Fibroblast of gingiva (primary cell): ENCODE results near the gene GATA5.

Experiments
- DNase-seq: peaks from one replicate; pipeline ENCODE4 v3.0.0-alpha.2; 2011; ENCODE audit warnings: low read depth

The GATA5 gene

DNA sequence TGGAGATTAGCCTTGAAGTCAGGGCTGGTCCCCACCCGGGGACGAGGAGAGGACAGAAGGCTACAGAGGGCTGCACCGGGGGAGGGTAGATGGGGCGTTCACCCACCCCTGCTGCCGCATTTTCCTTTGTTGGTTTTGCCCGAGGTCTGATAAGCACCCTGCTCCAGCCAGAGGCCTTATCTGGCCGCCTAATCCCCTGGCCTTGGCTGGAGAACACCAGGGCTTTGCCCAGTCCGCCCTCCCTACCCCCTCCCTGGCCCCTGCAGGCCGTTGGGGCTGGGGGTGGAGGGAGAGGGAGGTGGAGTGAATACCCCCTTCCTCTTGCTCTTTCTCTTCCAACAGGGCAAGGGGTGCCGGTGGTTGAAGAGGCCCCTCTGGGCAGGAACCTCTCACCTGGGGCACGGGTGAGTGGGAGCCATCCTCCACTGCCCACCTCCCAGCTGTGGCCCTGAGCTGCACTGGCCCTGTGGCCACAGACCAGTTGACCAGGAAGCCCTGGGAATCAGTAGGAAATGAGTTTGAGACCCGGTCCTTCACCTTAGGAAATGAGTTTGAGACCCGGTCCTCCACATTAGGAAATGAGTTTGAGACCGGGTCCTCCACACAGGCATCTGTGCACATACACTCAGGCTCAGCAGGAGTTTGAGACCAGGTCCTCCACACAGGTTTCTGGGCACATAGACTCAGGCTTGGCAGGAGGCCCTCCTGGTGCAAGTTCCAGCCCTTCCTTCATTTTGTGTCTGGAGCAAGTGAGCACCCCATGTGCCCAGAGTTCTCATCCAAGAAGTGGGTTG is 12.0 kb upstream of the GATA5 start:
- no peak for DNase-seq

DNA sequence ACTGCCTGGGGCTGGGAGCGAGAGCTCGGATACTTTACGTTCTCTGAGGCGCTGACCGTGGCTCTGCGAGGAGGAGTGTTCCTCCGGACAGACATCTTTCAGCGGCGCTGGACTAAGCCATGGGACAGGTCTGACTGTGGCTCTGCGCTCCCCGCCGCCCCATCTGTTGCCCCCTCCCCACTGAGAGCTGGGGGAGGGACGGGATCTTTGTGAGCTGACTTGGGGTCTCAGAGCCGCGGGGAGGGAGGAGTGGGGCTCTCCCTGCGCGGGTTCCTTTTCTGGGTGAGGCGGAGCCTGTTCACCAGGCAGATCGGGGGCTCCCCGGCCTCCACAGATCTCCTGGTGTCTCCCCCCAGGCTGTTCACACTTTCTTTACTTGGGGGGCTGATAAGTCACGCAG is 11.3 kb upstream of the GATA5 start:
- DNase-seq: no peak

DNA sequence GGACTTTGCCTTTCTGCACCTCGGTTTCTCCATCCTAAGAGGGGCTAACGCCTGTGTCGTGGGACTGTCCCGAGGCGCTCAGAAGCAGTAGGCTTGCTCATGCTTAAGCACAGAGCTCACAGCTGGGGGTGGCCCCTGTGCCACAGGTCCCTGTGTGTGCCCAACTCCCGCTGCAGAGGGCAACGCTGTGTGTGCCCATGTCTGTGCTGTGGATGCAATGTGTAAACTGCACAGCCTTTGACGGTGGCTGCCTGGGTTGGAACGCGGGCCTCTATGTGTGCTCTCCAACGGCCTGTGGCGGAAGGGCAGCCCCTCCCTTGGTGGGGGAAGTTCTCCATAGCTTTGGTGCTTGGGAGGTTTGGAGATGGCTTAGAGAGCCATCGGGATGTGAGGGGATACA is 10.7 kb upstream of the GATA5 start:
- DNase-seq: no peak

DNA sequence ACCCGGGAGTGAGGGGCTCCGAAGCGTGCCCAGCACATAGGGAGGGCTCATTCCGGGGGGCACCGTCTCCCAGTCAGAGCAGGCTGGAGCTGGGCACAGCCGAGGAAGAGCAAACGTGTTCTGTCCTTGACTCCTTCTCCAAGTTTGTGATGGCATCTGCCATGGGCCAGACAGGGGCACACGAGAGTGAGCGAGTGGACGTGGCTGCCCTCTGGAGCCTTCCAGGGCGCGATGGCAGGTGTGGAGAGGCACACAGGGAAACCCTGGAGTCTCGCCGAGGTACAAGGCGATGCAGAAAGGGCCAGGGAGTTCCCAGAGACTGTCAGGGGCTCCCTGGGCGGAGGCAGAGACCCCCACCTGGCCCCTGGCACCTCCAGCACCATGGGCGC is 9.9 kb upstream of the GATA5 start:
- no peak for DNase-seq

DNA sequence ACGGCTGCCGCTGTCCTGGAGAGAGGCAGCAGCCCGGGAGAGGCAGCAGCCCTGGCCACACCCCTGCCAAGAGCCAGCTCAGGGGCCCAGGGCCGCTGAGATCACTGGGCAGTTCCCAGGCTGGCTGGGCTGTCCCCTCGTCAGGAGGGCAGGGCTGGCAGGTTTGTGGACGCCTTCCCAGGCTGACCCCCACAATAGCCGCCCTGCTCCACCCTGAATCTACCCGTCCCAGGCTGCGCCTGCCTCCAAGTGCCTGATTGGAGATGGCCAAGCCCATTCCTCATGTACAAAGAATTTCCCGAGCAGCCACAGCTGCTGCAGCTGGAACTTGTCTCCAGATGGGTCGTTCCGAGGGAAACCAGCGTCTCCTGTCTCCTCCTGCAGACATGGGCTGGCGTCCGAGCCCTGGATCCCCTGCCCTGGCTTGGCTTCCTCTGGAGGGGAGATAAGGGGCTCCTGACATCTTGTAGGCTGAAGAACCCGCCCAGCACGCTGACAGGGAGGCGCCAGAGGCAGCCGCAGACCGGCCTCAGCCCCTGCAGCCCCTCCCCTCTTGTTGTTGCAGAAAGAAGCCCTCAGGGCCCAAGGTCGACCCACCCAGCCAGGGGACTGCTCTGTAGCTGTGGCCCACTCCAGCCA is 9.4 kb upstream of the GATA5 start:
- DNase-seq: no peak

DNA sequence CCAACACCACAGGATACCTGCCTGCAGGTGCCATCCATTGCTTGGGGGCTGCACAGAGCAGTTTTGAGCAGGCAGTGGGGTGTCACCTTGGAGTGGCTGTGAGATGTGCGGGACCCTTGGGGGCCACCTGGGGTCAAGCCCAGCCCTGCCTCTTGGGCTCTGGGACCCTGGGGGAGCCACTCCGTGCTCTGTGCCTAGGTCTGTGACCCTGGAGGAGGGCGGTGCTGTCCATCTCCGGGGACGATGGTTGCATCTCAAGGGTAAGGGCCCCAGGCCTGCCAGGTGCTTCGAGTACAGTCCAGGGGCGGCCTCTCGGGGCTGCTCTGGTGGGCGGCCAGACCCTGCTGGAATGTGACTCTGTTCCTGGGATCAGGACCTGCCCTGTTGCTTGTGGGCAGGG is 8.7 kb upstream of the GATA5 start:
- DNase-seq: no peak

DNA sequence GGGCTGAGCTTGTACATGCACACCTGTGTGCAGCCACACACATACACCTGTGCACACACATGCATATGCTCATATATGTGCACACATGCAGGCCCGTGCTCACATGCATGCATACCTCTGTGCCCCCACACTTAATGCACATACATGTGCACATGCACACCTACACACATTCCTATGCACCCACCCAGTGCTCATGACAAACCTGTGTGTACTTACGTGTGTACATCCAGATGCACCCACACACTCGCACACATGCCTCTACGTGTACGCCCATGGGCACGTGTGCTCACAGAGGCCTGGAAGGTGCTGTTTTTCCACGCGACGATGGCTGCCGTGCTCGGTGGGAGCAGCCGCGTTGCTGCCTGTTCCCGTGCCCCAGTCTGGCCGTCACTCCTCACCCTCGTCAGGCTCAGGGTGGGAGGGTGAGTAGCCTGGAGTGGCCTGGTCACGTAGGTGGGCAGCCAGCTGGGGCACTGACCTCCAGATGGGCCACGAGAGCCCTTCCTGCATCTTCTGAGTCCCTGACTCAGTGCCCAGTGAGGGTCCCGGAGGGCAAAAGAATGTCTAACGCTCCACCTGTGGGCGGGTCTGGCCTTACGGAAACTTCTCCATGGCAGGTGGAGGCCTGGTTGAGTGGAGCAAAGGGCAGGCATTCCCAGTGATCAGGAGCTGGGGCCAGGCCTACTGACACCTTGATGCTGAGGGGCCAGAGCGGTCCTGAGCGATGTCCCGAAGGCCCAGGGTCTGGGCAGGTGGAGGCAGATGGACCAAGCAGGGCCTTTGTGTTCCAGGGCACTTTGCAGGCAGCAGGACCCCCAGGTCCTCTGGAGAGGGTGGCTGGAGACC is 8.0 kb upstream of the GATA5 start:
- no peak for DNase-seq

DNA sequence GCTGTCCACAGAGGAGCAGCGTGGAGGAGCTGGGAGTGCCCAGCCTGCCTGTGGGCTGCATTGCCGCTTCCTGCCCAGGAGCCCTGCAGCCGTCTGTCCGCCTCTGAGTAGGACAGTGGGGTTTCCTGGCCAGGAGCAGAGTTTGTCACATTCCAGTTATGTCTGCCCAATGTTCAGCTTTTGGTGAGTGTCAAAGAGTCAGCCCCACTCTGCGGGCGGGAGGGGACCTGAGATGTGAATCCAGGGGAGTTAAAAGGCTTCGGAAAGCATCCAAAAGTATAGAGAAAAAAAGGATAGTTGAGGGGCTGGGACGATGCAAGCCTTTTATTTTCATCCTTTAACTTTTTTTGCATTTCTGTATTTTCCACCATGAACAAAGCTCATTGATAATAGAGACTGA is 7.2 kb upstream of the GATA5 start:
- no peak for DNase-seq

DNA sequence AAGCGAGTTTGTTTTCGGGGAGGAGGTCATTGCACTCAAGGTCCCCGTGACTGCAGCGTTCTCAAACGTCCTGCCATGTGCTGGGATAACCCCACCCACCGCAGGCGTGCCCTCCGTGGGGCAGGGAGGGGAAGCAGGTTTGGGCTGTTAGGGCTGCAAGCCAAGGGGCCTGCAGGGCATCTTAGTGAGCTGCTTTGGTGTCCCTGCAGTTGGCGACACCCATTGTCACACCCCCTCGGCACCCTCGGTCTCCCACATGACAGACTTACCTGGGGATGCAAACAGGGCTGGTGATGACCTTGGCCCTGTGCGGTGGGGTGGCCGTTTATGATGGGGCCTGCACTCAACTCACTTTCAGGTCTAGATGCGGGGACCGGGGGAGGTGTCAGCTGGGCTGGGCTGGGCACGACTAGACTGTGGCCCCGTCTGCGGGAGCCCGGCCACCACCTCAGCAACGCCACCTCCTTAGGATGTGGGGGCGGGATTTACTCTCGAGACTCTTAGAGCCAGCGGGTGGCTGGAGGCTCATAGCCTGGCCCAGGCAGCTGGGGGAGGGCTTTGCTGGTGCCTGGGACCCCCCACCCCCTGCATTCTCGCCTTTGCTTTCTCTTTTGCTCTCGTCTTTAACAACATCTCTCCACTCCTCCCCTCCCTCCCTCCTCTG is 6.5 kb upstream of the GATA5 start:
- no peak for DNase-seq

DNA sequence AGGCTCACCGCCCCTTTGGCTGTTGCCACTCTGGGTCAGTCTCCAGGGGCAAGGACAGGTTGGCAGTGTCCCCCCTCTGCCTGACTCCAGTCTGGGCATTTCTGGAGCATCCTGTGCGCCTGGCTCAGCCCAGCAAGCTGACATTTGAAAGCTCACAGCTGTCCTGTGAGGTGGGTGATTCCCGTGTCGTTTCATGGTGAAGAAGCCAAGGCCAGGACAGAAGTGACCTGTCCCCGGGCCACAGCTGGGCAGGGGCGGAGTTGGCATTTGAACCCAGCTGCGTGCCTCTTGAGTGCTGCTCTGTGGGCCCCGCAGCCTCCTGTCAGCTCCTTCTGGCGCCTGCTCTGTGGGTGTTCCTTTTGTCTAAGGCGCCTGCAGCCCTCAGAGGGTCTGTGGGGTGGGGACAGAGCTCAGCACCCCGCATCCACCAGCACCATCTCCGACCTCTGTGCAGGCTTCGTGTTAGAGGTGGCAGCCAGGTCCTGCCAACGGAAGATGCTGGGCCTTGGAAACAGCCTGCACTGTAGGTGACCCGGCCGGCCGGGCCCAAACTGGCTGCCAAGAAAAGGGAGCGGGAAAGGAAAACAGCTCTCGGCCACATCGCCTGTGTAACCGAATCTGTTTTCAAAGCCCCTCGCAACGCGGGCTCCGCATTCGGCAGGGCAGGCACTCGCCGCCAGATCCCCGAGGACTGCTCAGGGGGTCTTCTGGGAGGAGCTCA is 5.8 kb upstream of the GATA5 start:
- no peak for DNase-seq

DNA sequence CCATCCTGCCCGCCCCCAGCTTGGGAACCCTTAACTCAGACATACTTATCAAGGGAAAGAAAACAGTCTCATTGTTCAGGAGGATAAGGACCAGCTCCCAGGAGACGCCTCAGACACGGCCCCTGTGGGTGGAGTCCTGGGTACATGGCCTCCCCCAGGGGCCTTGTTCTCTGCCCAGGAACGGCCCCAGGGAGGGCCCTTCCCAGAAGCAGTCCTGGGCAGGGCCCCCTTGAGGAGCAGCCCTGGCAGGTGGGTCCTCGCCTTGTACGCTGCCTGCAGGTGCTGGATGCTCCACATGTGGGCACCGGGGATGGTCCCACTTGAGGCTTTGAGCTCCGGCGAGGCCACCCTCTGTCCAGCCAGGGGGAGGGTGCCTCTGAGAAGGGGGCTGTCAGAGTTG is 4.5 kb upstream of the GATA5 start:
- DNase-seq: no peak

DNA sequence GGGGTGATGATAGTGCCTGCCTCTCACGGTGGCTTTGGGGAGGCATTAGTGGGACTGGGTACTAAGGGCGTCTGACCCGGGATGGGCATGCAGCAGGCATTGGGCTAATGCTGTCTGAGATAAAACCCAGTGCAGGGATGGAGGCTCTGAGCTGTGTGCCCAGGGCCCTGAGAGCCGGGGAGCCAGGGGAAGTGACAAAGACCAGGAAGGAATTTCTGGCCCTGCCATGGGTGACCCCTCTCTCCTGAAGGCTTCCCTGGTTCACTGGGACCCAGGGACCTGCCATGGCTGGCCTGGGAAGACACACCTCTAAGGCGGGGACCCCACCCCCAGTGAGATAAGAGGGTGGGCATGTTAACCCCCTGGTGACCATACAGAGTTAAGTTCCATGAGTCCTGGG is 3.9 kb upstream of the GATA5 start:
- DNase-seq: no peak

DNA sequence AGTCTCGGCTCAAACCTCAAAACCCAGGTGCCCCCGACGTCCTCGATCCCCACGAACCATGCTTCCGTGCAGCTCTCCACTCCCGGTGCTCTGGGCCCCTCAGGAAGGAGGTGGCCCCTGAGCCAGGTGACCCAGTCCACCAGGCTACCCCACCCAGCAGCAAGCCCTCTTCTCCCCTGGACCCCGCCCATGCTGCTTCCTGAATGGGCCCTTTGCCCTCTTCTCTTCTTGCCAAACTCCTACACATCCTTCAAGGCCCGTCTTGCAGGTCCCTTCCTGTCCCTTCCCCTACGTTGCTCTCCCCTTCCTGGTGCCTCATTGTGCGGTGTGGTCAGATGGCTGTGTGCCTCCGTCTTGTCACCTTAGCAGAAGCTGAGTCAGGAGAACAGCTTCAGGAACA is 3.4 kb upstream of the GATA5 start:
- DNase-seq: no peak

DNA sequence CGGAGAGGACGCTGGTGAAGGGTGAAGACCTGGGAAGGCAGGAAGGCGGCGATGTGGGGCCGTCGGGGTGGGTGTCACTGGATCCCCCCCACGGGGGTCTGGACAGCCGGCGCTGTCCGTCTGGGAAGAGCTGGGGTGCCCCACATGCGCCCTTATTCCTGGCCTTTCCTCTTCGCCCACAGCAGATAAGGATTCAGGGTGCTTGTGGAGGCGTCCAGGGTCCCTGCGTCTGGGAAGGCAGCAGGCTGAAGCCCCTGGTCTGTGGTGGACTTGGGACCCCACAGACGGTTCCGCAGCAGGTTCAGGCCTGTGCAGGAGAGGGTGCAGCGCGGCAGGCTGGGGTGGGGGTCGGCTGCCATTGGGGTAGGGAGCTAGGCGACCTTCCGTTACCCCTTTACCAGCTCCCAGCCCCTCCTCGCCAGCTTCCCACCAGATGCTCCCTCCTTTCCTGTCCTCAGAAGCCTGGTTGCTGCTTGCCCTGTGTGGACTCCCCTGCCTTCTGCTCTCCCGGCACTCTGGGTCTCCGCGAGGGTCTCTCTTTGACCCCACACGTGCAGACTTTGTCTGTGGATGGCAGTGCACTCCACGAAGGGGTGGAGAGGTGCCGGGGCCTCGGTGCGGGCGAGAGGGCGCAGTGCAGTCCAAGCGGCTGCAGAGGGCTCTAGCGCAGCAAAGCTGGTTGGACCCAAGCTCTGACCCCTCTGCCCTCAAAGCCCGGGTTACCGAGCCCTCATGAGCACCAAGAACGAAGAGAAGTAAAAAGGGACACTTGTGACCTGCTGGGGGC is 2.1 kb upstream of the GATA5 start:
- no peak for DNase-seq

DNA sequence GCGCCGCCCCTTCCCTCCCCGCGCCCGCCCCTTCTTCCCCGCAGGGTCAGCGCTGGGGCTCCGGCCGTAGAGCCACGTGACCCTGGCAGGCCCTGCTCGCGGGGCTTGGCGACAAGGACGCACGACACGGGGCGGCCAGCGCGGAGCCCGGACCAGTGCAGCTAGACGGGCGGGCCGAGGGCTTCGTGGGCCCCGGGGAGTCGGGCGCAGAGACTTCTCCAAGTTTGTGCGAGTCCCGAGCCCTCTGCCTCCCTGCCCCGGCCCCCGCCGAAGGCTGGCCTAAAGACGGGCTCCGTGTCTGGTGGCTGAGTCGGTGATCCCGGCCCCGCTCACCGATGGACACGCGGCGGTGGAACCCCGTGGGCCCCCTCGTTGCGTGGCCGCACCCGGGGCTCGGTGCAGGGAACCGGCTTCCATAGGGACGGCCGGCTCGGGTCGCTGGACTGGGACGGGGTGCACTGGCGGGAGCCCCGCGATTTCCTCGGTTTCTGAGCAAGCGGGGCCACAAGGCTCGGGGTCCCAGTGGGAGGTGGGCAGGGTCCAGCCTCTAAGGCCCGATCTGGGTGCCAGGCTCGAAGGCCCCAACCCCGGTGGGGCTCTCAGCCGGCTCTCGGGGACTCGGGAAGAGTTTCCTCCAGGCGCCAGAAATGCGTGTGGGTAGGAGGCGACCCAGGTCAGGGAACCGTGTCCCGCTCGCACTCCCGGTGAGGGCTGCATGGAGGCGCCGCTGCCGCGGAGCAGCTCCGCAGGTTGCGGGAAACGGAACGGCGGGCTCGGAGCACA is 452 bp upstream of the GATA5 start:
- DNase-seq: no peak

DNA sequence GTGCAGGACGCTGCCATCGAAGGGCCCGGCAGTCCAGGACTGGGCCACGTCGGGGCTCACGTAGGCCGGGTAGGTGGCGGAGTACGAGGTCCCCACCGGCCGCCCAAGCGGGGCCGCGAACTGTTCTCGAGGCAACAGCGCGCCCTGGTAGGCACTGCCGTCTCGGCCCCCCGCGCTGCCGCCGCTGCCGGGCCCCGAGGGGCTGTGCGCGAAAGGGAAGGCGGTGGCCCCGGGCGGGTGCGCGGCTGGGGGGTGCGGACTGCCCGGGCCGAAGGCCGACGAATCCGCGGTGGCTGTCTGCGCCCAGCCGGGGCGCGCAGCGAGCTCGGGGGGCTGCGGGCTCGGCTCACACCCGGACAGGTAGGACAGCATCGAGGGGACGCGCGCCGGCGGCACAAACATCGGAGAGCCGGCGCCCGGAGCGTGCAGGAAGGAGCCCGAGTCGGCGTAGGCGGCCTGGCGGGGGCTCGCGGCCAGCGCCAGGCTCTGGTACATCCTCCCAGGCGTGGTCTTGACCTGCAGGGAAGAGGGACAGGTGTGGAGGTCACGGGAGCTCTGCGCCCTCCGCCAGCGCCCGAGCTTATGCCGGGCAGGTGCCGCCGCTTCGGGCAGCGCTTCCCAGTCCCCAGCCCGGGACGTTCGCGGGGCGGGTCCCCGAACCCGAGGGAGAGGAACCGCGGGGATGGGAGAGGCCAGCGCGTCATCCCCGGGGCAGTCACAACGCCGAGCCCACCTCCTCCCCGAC is 596 bp downstream of the GATA5 start:
- no peak for DNase-seq

DNA sequence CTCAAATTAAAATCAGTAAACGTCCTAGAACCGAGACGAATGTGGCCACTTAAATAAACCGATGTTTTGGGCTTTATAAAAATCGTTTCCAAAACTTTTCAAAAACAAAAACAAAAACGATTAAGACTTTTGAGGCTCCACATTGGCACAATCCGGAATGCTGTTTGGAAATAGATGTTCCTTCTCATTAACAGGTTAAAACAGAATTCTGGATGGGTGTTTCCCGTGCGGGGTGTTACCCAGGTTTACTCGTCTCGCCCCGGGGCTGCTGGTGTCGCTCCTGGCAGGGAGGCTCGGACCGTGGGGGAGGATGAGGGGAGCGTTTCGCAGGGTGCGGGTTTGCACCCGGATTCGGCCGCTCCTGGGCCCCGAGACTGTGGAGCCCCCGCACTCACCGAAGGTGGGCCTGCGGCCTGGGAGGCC is 1.2 kb downstream of the GATA5 start:
- no peak for DNase-seq

DNA sequence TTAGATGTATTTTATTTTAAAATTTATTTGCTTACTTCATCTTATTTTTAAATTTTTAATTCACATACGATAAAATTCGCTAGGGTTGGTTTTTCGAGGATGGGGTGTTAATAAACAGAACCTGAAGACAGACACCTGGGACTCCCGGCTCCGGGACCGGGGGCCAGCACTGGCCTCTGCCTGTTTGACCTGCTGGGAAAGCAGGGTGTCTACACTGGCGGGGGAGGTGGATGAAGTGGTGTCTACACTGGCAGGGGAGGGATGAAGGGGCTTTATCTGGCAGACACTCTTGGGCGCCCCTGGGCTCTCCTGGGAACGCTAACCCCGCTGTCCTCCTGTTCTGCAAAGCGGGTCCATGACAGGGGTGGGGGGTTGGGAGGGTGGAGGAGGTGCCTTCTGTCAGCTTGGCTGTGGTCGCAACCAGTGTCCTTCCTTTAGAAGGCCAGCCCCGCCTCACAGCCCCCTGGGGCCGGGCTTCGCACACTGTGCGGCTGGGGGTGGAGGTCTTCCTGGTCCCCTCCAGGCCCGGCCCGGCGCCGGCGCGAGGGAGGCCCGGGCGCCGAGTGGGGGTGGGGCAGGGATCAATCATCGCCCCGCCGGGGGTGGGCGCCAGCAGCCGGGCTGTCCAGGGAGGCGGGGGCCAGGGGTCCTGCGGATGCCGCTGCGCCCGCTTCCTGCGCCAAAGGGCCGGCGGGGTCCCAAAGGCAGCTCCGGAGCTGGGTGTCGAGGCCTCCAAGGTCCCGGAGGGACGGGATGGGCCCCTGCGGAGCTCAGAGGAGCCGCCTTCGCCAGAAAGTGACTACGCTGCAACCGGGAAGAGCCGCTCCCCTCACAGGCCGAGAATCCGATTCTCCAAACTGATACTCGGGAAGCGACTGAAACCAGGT is 1.8 kb downstream of the GATA5 start:
- DNase-seq: no peak
